ENCODE data around the gene KRT32.
"Not testable (repeated sequence)": the region's sequence is repeated elsewhere in the genome, so short reads cannot be mapped to it uniquely, and the experiment has no call there.

Gene KRT32

DNA sequence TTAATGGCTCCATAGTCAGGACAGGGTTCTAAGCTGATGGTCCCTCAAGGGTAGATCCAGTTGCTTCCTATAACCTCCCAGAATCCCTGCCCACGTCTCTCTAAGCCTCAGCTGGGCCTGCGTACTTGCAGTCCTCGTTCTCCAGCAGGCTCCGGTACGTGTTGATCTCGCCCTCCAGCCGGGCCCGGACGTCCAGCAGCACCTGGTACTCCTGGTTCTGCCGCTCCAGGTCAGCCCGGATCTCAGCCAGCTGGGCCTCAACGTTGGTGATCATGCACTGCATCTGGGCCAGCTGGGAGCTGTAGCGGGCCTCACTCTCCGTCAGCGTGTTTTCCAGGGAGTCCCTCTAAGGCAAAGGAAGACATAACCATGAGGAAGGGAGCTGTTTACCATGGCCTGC, 4.5 kb downstream of the KRT32 start:
- DNase-seq = no peak

DNA sequence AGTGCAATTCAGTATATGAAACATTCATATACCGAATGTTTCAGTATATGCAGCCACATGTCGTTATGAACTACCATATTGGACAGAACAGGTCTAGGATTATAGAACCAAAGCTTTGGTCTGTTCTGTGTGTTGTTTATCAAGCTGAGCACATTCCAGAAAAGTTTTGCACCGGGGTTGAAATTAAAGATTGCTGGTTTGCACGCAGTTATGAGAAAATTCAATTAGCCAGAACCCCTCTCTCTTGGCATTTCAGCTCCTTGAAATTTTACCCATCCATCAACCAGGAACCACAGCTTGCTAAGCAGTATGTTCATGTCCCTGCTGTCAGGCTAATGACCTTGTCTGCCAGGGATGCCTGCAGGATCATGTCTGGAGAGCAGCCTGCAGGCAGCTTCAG, 9.5 kb downstream of the KRT32 start:
- no peak for DNase-seq

DNA sequence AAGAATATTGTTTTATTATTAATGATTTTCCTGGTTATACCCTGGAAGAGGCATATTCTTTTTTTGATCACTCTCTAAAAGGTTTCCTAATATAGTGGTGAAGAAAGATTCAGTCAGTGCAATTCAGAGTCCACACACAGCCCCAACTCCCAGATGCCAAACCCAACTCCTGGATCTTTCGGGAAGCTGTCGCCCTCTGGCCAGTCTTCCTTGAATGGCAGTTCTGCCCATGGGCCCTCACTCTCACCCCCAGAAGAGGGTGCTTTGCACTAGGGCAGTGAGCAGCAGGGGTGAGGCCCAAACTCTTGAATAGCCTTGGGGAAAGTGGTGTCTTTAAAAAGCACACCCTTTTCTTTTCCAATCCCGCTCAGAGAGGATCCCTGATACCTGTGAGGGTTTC, 11.0 kb downstream of the KRT32 start:
- DNase-seq = no peak

DNA sequence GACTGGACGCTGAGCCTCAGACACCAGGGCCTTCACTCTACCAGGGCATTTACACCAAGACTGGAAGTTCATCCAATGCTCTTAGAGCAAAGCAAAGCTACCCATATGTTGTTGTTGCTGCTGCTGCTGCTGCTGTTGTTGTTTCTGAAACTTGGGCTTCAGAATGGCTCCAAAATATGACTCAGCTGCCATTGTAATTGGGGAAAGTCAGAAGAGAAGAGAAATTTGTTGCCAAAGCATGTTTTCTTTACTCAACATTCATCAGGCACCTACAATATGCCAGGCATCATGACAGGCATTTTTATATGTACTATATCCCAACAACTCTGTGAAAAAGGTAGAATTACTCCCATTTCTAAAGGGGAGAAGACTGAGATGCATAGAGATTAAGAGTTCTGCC, 11.9 kb downstream of the KRT32 start:
- no peak for DNase-seq

DNA sequence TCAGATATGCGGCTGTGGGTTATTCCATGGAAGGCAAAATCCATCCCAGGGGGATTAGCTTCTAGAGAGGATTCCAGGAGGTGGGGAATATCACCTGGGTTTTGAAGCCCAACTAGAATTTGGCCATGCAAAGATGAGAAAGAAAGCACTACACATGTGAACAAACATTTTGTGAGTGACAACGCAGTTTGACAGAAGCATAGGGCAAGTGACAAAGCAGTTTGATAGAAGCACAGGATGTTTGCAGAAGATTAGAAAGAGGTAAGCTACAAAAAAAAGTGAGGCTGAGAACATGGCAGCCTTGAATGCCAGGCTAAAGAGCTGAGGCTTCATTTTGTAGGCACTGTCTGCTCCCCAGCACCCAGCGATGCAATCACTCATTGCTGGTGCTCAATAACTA, 14.1 kb downstream of the KRT32 start:
- DNase-seq = no peak

DNA sequence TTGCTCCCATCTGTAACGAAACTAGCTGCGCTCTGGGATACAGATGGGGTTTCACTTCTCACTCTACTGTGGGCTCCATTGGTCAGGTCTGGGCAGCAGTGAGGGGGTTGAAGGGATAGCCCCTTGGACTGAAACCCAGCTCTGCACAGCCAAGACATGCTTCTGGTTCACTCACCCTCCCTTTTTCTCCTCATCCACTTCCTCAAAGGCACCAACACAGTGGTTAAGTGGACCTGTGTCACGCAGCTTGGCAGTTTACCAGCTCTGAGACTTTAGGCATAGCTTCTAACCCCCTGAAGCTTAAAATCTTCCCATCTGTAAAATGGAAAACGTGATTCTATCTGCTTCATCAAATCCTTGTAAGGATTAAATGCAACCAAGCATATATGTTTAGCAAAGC, 14.9 kb downstream of the KRT32 start:
- DNase-seq = no peak

DNA sequence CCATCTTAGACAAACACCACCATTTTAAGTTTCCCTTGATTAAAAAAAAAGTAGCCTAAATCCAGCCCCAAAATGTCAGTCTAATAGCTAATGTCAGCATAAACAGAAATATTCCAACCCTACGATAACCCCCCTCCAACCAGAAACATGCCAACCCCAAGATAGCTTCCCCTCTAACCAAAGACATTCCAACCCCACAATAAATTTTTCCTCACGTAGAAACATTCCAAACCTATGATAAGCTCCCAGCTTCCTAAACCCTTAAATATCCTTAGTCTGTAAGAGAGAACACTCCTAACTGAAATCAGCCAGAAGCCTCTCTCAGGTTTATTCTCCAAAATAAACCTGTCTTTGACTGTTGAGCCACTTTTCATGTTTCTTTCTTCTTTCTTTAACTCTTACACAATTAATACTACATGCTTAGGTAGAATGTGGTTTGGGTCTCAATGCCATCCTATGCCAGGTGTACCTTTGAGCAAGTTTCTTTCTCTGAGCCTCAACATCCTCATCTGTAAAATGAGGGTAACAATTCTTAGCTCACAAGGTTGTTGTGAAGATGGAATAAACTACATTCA, 15.9 kb downstream of the KRT32 start:
- no peak for DNase-seq

DNA sequence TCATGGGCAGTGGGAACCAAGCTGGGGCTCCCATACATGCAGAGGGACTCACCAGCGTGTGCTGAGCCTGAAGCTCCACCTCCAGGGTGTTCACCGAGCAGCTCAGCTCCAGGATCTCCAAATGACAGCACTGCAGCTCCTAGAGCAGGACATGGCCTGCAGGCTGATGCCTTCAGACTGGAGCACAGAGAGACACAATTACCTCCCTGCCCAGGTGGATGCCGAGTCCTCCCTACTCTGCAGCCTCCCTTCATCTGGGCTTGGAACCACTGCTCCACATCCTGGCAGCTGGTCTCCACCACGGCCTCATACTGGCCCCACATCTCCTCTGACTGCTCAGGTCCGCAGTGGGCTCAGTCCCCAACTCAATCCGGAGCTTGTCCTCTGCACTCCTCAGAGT, 18.2 kb downstream of the KRT32 start:
- DNase-seq = no peak

DNA sequence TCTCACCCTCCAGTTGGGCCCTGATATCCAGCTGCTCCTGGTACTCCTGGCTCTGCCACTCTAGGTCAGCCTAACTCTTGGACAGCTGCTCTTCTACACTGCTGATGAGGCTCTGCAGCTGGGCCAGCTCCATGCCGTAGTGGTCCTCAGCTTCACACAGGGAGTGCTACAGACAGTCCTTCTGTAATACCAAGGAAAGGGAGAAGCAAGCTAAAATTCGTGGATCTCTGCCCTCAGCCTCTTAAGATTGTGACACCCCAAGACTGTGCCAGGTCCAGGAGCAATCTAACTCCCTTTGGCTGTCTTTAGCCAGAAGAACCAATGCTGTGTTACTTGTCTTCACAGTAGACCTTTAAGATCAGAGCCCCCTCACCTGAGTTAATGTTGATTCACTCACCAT, 18.7 kb downstream of the KRT32 start:
- no peak for DNase-seq

DNA sequence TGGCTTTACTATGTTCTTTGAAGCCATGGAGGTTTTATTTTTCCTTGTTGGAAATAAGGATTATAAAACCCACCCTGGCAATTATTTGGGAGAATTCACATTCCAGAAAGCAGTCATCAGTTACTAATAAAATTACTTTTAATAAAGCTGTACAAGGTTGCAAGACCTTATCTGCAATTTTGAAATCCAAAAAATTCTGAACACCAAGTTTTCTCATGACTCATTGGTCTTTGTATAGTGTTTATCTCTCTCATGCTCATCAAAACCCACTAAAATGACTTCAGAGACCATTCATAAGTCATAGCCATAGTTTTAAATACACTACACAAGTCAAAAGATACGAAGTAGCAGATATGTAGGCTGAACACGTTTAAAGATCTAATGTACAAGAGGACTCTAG, 20.4 kb downstream of the KRT32 start:
- no peak for DNase-seq

DNA sequence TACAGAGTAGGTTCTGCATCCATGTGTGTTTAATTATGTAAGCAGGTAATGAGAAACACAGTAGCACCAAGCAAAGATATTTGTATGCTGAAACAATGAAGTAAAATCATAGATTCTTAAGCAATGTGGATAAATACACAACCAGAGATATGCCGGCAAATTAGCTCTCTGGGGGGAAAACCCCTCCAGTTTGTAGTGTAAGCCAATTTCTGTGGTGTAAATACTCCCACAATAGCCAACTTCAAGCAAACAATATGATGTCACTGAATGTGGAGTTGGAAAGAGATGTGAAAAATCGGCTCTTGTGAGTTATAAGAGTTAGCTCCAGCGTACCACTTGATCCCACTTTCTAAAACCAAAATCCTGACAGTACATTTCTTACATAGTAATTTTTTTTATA, 22.5 kb downstream of the KRT32 start:
- DNase-seq = no peak

DNA sequence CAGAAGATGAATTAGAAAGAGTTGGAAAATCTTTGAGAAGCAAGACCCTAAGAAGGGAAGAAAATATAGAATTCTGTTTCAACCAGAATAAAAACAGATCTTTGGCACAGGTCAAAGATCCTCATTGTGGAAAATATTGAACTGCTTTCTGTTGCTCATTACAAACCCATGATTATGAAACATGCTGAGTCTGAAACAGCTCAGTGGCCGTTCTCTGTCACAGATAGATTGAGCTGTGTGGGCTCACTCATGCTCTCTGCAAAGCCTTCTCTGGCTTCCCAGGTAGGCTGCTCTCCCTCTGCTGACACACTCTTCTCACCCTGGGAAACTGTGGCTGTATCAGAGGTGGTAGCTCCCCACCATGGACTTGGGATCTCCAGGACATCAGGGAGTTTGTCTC, 23.0 kb downstream of the KRT32 start:
- DNase-seq = no peak

DNA sequence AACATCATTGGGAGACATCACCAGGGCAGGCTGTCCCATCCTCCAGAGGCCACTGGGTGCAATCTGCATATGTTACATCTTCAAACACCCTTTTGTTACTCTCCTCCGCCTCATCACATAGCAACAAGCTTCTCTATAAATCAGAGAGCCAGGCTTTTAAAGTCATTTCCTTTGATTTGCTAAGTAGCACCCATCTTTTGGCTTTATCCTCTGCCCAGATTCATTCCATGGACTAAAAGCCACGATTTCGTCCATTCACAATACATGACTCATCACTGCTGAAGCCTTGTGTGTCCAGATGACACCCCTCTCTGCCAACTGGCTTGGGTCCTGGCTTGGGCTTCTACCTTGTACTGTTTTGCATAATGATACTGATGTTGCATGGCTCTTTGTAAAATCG, 24.4 kb downstream of the KRT32 start:
- DNase-seq = no peak

DNA sequence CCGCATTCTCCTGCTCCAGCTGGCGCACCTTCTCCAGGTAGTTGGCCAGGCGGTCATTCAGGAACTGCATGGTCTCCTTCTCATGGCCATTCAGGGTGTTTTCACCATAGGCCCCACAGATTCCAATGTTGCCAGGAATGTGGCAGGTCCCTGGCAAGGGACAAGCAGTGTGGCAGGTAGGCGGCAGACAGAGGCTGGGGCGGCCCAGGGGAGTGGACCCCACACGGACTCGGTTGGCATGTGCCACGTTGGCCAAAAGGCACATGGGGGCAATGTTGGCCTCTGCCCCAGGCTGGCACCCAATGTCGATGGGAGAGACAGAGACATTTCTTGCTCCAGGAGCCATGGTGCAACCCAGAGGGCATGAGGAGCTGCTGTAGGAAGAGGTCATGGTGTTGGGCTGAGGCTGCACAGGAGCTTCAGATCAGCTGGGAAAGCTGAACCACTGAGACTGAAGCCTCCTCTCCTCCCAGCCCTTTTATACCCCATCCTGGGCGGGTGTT, 26.6 kb downstream of the KRT32 start, which contains the start of gene KRT38:
TSS of gene KRT38 (minus strand) at position 453 of the 503 bp plus-strand sequence. CDS start at position 391, 62 bp downstream.
- DNase-seq = no peak

DNA sequence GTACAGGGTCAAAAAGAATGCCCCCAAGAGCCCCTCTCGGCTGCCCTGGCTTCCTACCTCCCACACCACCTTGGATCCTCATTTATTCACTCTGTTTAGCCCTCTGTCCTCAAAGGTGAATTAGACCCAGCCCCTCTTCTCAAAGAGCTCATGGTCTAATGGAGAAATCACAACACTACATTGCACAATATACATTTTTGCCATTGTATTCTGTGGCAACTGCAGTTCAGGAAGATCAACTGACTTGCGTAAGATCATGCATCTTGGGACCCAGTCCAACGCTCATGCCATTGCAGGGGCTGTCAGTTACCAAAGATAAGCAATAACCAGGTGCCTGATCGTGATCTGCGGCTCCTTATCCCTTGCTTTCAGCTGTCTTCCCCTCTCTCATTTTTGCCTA, 27.8 kb downstream of the KRT32 start:
- DNase-seq = no peak

DNA sequence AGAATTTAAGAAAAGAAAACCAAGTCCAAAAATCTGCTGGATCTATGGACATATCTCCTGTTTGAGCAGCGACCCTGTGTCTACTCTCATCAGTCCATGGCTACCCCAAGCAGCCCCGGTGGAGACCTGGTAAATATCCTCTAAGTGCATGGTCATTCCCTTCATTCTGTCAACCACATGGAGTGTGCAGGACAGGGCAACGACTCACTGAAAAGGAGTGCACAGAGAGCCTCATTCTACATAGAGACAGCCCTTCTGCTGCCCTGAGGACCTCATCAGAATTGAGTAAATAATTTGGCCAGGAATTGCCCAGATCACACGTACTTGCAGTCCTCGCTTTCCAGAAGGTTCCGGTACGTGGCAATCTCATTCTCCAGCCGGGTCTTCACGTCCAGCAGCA, 29.4 kb downstream of the KRT32 start:
- DNase-seq = no peak

DNA sequence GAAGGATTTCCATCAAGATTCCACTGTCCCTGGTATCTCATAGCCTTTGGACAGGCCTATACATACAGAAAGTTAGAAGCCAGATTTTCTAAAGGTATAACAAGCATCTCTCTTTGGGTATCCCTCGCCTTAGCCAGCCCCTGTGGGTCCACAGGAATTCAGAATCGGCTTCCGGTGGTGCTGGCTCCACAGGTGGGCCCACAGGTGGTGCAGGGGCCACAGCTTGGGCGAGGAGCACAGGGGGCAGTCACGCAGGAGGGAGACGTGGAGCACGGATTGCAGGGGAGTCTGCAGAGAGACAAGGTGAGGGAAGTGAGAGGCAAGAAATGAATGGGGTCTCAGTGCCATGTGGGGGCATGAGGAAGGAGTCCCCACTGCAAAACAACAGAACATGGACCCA, 29.9 kb downstream of the KRT32 start:
- DNase-seq = no peak

DNA sequence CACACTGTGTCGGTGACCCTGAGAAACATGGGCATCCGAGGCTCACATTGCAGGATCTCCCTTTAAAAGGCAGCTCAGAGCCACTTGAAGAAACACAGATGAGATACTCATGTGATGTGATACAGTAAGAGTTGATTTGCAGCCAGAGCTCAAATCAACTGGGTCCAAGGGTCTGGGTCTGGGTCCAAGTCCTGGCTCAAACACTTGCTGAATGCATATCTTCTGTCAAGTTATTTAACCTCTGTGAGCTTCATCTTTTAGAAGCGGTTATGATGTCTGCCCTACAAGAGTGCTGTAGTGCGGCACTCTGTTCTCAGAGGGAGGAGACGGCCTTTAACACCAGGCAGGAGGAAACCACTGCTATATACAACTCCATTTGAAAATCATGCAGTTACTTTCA, 32.8 kb downstream of the KRT32 start:
- no peak for DNase-seq

DNA sequence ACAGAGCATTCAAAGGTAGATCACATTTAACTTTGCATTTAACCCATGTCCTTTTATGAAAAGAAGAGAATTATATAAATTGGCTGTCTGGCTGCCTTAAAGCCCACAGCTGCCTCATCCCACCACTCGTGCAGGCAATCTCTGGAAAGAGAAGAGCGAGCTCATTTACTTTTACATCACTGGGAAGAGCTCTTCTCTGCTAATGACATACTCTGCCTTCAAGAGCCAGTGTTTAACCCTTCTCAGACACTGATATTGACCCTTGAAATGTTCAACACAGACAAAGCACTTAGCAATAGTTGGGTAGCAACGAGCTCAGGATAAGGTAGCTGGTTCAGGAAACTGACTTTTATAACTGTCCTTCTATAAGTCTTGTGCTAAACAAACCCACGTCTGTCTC, 33.2 kb downstream of the KRT32 start:
- no peak for DNase-seq

DNA sequence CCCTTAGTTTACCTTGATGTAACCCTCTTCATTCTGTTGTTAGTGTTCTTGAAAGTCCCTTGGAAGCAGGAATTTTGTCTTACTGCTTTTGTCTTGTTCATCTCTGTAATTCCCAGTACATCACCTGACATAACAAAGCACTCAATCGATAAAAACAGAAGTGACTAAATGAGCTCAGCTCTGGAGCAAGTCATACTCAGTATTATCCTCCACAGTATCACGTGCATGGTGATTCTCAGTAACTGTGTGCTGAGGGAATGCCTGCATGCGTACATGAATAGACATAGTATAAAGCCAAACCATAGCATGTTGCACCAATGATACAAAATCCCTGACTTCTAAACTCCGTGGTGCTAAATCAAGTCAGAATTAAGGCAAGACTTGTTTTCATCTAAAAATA, 33.6 kb downstream of the KRT32 start:
- no peak for DNase-seq

DNA sequence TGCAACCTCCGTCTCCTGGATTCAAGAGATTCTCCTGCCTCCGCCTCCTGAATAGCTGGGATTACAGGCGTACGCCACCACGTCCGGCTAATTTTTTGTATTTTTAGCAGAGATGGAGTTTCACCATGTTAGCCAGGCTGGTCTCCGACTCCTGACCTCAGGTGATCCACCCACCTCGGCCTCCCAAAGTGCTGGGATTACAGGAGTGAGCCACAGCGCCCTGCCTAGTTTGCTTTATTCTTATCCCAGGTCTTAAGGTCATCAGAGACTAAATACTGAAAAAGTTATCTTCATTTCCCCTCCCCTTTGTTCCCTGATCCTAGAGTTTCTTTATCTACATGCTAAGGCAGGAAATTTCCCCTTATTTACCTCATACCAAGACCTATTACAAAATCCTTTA, 36.8 kb downstream of the KRT32 start:
- not testable (repeated sequence) for DNase-seq

DNA sequence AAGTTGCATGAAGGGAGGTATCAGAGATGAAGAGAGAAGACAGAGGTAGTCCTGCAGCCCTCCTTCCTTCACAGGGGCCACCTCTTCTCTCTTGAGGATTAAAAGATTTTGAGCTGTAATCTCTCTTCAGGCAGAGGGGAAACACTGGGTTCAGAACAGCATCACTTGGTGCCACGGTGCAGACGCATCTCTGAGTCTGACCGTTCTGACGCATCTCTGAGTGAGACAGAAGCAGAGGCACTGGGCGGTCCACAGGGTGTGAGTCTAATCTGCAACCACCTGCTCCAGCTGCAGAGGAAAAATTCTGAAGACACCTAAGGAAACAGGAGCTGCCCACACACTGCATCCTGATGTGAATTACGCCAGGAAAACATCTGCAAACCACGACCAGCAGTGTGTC, 37.5 kb downstream of the KRT32 start:
- DNase-seq = no peak

DNA sequence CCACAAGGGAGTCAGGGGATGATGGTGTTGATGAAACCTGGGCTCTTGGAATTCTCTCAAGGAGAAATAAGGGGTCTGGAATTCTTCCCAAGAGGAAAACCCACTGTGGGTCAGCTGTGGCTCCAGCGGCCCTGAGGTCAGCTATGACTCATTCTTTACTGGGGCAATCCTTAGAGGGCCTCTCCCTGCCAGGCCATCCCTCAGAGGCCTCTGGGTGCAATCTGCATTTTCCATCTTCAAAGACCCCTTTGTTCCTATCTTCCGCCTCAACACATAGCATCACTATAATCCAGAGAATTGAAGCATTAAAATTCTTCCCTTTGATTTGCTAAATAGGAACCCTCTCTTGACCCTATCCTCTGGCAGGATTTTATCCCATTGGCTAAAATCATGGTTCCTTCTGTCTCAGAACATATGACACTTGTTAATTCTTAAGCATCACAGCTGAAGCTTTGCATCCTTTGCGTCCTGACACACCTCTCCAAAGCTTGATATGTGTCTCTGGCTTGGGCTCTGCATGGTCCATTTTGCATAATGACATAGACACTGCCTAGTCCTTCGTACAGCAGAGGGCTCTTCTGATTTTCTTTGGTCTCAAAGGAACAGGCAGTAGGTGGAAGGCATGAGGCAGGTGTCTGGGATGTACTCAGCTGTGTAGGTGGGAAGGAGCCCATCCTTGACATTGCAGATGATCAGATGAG, 38.4 kb downstream of the KRT32 start:
- no peak for DNase-seq

DNA sequence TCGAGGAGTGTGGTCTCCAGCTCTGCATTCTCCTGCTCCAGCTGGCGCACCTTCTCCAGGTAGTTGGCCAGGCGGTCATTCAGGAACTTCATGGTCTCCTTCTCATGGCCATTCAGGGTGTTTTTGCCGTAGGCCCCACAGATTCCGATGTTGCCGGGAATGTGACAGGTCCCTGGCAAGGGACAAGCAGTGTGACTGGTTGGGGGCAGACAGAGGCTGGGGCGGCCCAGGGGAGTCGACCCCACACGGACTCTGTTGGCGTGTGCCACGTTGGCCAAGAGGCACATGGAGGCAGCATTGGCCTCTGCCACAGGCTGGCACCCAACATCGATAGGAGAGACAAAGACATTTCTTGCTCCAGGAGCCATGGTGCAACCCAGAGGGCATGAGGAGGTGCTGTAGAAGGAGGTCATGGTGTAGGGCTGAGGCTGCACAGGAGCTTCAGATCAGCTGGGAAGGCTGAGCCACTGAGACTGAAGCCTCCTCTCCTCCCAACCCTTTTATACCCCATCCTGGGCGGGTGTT, 43.0 kb downstream of the KRT32 start, which contains the start of gene KRT37:
TSS of gene KRT37 (minus strand) at position 475 of the 525 bp plus-strand sequence. CDS start at position 413, 62 bp downstream.
- no peak for DNase-seq

DNA sequence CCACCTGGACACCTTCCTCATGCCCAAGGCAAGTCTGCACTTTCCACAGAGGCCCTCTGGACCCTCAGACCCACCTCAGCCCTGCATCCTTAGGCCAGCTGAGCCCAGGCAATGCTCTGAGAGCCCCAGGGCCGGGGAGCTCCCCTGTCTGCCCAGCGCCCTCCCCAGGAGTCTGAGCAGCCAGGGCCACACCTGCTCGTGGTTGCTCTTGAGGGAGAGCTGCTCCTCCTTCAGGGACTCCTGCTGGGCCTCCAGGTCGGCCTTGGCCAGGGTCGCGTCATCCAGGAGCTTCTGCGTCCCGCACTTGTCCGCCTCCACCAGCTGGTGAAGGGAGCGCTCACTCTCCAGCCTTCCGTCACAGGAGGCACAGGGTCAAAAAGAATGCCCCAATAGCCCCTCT, 44.6 kb downstream of the KRT32 start:
- not testable (repeated sequence) for DNase-seq
